SU-DHL-6 (cell line): Measurements from ENCODE around the gene GOLGA7B.

Experiments used
- EZH2phosphoT487 ChIP-seq: fragments of 200-600 bp; sonication (generic), shearing (Covaris generic); conservative IDR thresholded peaks from 2 replicates; pipeline ENCODE4 v1.6.1; 2018; ENCODE audit warnings: mild to moderate bottlenecking, antibody characterized with exemption, low read length, moderate library complexity, mixed read lengths
- TF ChIP-seq, protein P1 (sequence below): fragments of 200-600 bp; sonication (generic); IDR thresholded peaks from one replicate; pipeline ENCODE4 v1.5.1; 2017; ENCODE audit warnings: antibody characterized with exemption, mild to moderate bottlenecking, low read length, moderate library complexity; ENCODE audit not compliant: insufficient read depth, poor library complexity, severe bottlenecking

DNA sequence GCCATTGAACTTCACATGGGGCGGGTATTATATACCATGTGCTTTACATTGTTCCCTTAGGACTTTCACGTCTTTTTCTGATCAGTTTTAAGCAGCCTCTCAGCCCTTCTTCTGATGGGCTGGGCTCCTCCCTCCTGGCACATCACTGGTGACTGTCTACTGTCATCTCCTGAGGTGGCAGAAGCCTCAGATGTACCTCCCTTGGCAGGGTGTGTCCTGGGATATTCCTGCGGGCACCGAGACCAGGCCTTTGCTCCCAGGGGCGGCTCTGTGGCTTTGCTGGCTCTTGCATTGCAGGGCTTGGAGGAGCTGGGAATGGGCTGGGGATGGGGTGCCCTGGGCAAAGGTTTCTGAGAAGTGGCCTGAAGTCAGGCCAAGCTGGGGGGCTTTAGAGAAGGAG is 34.6 kb upstream of the GOLGA7B start:
- TF ChIP-seq, protein P1, sequence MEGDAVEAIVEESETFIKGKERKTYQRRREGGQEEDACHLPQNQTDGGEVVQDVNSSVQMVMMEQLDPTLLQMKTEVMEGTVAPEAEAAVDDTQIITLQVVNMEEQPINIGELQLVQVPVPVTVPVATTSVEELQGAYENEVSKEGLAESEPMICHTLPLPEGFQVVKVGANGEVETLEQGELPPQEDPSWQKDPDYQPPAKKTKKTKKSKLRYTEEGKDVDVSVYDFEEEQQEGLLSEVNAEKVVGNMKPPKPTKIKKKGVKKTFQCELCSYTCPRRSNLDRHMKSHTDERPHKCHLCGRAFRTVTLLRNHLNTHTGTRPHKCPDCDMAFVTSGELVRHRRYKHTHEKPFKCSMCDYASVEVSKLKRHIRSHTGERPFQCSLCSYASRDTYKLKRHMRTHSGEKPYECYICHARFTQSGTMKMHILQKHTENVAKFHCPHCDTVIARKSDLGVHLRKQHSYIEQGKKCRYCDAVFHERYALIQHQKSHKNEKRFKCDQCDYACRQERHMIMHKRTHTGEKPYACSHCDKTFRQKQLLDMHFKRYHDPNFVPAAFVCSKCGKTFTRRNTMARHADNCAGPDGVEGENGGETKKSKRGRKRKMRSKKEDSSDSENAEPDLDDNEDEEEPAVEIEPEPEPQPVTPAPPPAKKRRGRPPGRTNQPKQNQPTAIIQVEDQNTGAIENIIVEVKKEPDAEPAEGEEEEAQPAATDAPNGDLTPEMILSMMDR: no peak
- no peak for TF ChIP-seq EZH2phosphoT487
